Left lung (tissue), 10 donors: ENCODE measurements around the gene ARHGAP15. TPM values are rescaled to one million over a fixed set of nuclear protein-coding genes. Genes with fewer than 3 reads are reported as not detected.
A peak's percentile ranks its signal among the peaks of the same experiment; 100 is the strongest.

Experiments
- ATAC-seq: fragments of 200-7000 bp; cut with Tn5 transposase; one replicate; pipeline ENCODE4 v1.9.1; 2020; ENCODE audit warnings: moderate library complexity
- DNase-seq, 4 donors: peaks; one replicate each; pipeline ENCODE4 v3.0.0-alpha.2; 2013 to 2020
- H3K27ac ChIP-seq, 2 donors: fragments of 200-600 bp; sonication (generic) in 1 of 2; one replicate each; pipeline versions ENCODE4 v1.5.0 to v1.8.0; 2020 to 2021
- H3K27me3 ChIP-seq, 2 donors: fragments of 200-600 bp; sonication (generic) in 1 of 2; one replicate each; pipeline versions ENCODE4 v1.5.0 to v1.8.0; 2020 to 2021
- H3K36me3 ChIP-seq, 2 donors: fragments of 200-600 bp; sonication (generic) in 1 of 2; one replicate each; pipeline versions ENCODE4 v1.5.0 to v1.8.0; 2020 to 2021
- H3K4me1 ChIP-seq, 2 donors: fragments of 200-600 bp; one replicate each; pipeline ENCODE4 v1.8.0; 2021
- H3K4me3 ChIP-seq, 2 donors: fragments of 200-600 bp; sonication (generic) in 1 of 2; one replicate each; pipeline versions ENCODE4 v1.5.0 to v1.8.0; 2020 to 2021; ENCODE audit warnings: mild to moderate bottlenecking in 1 of 2
- H3K9me3 ChIP-seq, 2 donors: fragments of 200-600 bp; sonication (generic) in 1 of 2; one replicate each; pipeline versions ENCODE4 v1.5.0 to v1.8.0; 2020 to 2021
- CTCF ChIP-seq, 2 donors: fragments of 200-600 bp; sonication (generic) in 1 of 2; IDR thresholded peaks; one replicate each; pipeline versions ENCODE4 v1.5.0 to v1.8.0; 2021; ENCODE audit warnings: antibody characterized with exemption in 2 of 2
- intact Hi-C, 2 donors: fragments of 100-400 bp; cut with DNase I; formaldehyde crosslinking; loops; one replicate each; pipeline versions ENCODE4 v1.11.2 to v1.14.2; 2022
- polyA plus RNA-seq, 6 donors: library from polyadenylated mRNA; unstranded; fragments of 120-200 nt; gene quantifications; one replicate each; pipeline ENCODE4 v1.2.1, GENCODE V29; 2013; ENCODE audit not compliant: insufficient read length in 6 of 6
- total RNA-seq, 2 donors: library from RNA; stranded (reverse); fragmentation: NEBNext Ultra II Directional; extraction: Animal tissue kit (Norgen Biotek cat#: 25700); gene quantifications; one replicate each; pipeline ENCODE4 v1.2.1, GENCODE V29; 2021
- donor health status: DM: no; HTN: yes; CAD: no.
- donor health status: DM: no; HTN: no; CAD: no.

Gene ARHGAP15
- total and polyA plus RNA-seq, 8 donors, result 16.8 to 48.3 (median 30.2) TPM

GRCh38 chr2:143498496-143498895, 369.3 kb downstream of the ARHGAP15 start:
- Histone ChIP-seq H3K36me3 (no peaks in the 10 kb centered on the region), H3K4me1 (peaks cover 0 to 6% of the 10 kb centered on the region in 2 donors), H3K4me3 (no peak overlapping the region), H3K9me3 (no peaks in the 10 kb centered on the region), H3K27ac (no peak overlapping the region), H3K27me3 (no peaks in the 10 kb centered on the region)
- DNase-seq, result no peak
- no peak for TF ChIP-seq CTCF (IDR thresholded peaks at IDR 0.05)
- ATAC-seq, result no peak
- intact Hi-C loops, result no loop called here

- intact Hi-C loops, result no loop called here
- H3K27ac ChIP-seq, result no peak overlapping the region
- H3K9me3 ChIP-seq, result no peaks in the 10 kb centered on the region
- H3K4me3 ChIP-seq, result no peak overlapping the region
- peaks cover 0 to 12% of the 10 kb centered on the region in 2 donors for H3K4me1 ChIP-seq
- no peaks in the 10 kb centered on the region for H3K36me3 ChIP-seq
- H3K27me3 ChIP-seq, result no peaks in the 10 kb centered on the region
- no peak for TF ChIP-seq CTCF (IDR thresholded peaks at IDR 0.05)
- DNase-seq, result no peak
- no peak for ATAC-seq
Measured at GRCh38 chr2:143499061-143499460, 369.8 kb downstream of the ARHGAP15 start.

GRCh38 chr2:143501106-143501676, 372.0 kb downstream of the ARHGAP15 start:
- H3K4me1 ChIP-seq, result peaks cover 0 to 16% of the 10 kb centered on the region in 2 donors
- no peaks in the 10 kb centered on the region for H3K9me3 ChIP-seq
- no peaks in the 10 kb centered on the region for H3K36me3 ChIP-seq
- H3K27me3 ChIP-seq, result no peaks in the 10 kb centered on the region
- ATAC-seq (no peak), DNase-seq (no peak)
- no peak for TF ChIP-seq CTCF (IDR thresholded peaks at IDR 0.05)
- intact Hi-C loops, result no loop called here
- H3K4me3 ChIP-seq, result no peak overlapping the region
- no peak overlapping the region for H3K27ac ChIP-seq

GRCh38 chr2:143503280-143503679, 374.1 kb downstream of the ARHGAP15 start:
- H3K36me3 ChIP-seq, result no peaks in the 10 kb centered on the region
- no peak for TF ChIP-seq CTCF (IDR thresholded peaks at IDR 0.05)
- no peak overlapping the region for H3K4me3 ChIP-seq
- intact Hi-C loops, result no loop called here
- H3K9me3 ChIP-seq, result no peaks in the 10 kb centered on the region
- H3K4me1 ChIP-seq, result peaks cover 0 to 16% of the 10 kb centered on the region in 2 donors
- no peaks in the 10 kb centered on the region for H3K27me3 ChIP-seq
- H3K27ac ChIP-seq, result peak overlapping the region in 1 of 2 donors; percentile 14
- no peak for ATAC-seq
- DNase-seq, result no peak

- Histone ChIP-seq H3K36me3 (no peaks in the 10 kb centered on the region), H3K4me1 (peaks cover 0 to 16% of the 10 kb centered on the region in 2 donors), H3K27me3 (no peaks in the 10 kb centered on the region), H3K27ac (no peak overlapping the region), H3K9me3 (no peaks in the 10 kb centered on the region), H3K4me3 (no peak overlapping the region)
- DNase-seq (no peak), ATAC-seq (no peak)
- no peak for TF ChIP-seq CTCF (IDR thresholded peaks at IDR 0.05)
- intact Hi-C loops, result no loop called here
Measured at GRCh38 chr2:143504397-143504796, 375.2 kb downstream of the ARHGAP15 start.
